Central memory CD8-positive, alpha-beta T cell (primary cell): ENCODE results near the gene UPK3BL1.
"Not testable (repeated sequence)": the region's sequence is repeated elsewhere in the genome, so short reads cannot be mapped to it uniquely, and the experiment has no call there.

Experiments used
- ATAC-seq: fragments of 150-1000 bp; cut with Tn5 transposase; replicated peaks from 2 replicates; pipeline ENCODE4 v1.10.0; 2022; ENCODE audit warnings: mild to moderate bottlenecking, moderate FRiP score, moderate number of reproducible peaks; ENCODE audit not compliant: poor library complexity, severe bottlenecking; ENCODE audit errors: extremely low read depth
- DNase-seq, 2 donors: peaks; one replicate each; pipeline ENCODE4 v3.0.0; 2021; ENCODE audit warnings: low spot score in 2 of 2
- H3K27ac Mint-ChIP-seq: one replicate; pipeline ENCODE4 v1.8.0; 2022; ENCODE audit warnings: low read depth, mild to moderate bottlenecking, moderate library complexity, mixed read lengths
- H3K27me3 Mint-ChIP-seq: one replicate; pipeline ENCODE4 v1.8.0; 2022; ENCODE audit warnings: mixed read lengths
- H3K36me3 Mint-ChIP-seq: one replicate; pipeline ENCODE4 v1.8.0; 2022; ENCODE audit warnings: mild to moderate bottlenecking, moderate library complexity, mixed read lengths; ENCODE audit not compliant: insufficient read depth
- H3K4me1 Mint-ChIP-seq: one replicate; pipeline ENCODE4 v1.8.0; 2022; ENCODE audit warnings: mixed read lengths
- H3K4me3 Mint-ChIP-seq: one replicate; pipeline ENCODE4 v1.8.0; 2022; ENCODE audit warnings: mild to moderate bottlenecking, moderate library complexity, mixed read lengths
- H3K9me3 Mint-ChIP-seq: one replicate; pipeline ENCODE4 v1.8.0; 2022; ENCODE audit warnings: mixed read lengths

The UPK3BL1 gene

DNA sequence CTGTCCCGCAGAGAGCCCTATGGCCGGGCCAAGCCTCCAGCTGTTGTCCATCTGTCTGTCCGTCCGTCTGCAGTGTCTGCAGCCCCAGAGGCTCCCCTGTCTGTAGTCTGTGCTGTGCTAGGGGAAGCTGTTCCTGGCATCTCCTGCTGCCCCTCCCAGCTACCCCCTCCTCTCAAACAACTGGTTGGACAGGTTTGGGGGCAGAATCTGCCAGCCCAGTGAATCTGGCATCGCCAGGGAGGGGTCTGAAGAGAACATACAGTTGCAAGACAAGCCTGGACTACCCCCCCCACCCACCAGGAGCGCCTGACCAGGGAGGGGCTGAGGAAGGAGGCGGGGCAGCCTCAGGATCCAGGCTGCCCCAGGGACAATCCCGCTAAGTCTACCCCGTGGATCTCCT, at the start of gene UPK3BL1:
Gene UPK3BL1 (minus strand): TSS at position 101 of the 400 bp plus-strand sequence. CDS start 50 bp downstream, at position 51.
- H3K36me3 Mint-ChIP-seq, H3K9me3 Mint-ChIP-seq, H3K27me3 Mint-ChIP-seq, DNase-seq, H3K27ac Mint-ChIP-seq, H3K4me1 Mint-ChIP-seq, ATAC-seq, H3K4me3 Mint-ChIP-seq: not testable (repeated sequence)

- not testable (repeated sequence) for ATAC-seq, DNase-seq, H3K27ac Mint-ChIP-seq, H3K4me1 Mint-ChIP-seq, H3K36me3 Mint-ChIP-seq, H3K27me3 Mint-ChIP-seq, H3K9me3 Mint-ChIP-seq
- H3K4me3 Mint-ChIP-seq: peak overlapping the region; percentile 52
Observed at GRCh38 chr7:102690602-102691001, 48.0 kb upstream of the UPK3BL1 start.

- not testable (repeated sequence) for H3K27me3 Mint-ChIP-seq, DNase-seq, H3K4me1 Mint-ChIP-seq, H3K9me3 Mint-ChIP-seq, H3K4me3 Mint-ChIP-seq, H3K36me3 Mint-ChIP-seq, H3K27ac Mint-ChIP-seq
- peak; percentile 80 for ATAC-seq
Observed at GRCh38 chr7:102689436-102690282, 47.1 kb upstream of the UPK3BL1 start.

- not testable (repeated sequence) for H3K4me3 Mint-ChIP-seq, DNase-seq, H3K27me3 Mint-ChIP-seq, H3K4me1 Mint-ChIP-seq, H3K36me3 Mint-ChIP-seq, H3K27ac Mint-ChIP-seq, H3K9me3 Mint-ChIP-seq
- ATAC-seq: peak; percentile 80
Observed at GRCh38 chr7:102688299-102689036, 45.9 kb upstream of the UPK3BL1 start.

GRCh38 chr7:102682560-102682959, 40.0 kb upstream of the UPK3BL1 start:
- H3K27me3 Mint-ChIP-seq, H3K4me3 Mint-ChIP-seq, H3K4me1 Mint-ChIP-seq, H3K27ac Mint-ChIP-seq, H3K36me3 Mint-ChIP-seq, DNase-seq, H3K9me3 Mint-ChIP-seq, ATAC-seq: not testable (repeated sequence)

DNA sequence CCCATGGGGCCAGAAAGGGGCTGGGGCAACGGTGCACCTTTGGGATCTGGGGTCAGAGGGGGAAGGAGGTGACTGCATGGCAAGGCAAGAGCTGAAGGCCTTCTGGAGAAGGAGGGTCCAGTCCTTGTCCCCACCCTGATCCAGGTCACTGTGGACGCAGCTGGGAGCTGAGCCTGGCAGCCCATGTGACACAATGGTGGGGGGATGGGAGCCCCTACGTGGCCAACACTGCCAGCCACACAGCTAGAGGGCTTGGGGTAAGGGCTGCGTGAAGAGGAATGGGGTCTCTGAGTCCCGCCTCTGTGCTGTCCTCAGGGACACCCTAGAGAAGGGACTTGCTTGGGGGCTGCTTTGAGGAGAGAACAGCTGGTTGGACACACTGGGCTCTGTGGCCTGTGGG, 38.2 kb upstream of the UPK3BL1 start:
- not testable (repeated sequence) for H3K36me3 Mint-ChIP-seq, ATAC-seq, H3K4me3 Mint-ChIP-seq, H3K27me3 Mint-ChIP-seq, H3K9me3 Mint-ChIP-seq, H3K4me1 Mint-ChIP-seq, H3K27ac Mint-ChIP-seq, DNase-seq

GRCh38 chr7:102675545-102675944, 33.0 kb upstream of the UPK3BL1 start:
- H3K4me1 Mint-ChIP-seq, H3K4me3 Mint-ChIP-seq, DNase-seq, H3K9me3 Mint-ChIP-seq, H3K36me3 Mint-ChIP-seq, ATAC-seq, H3K27me3 Mint-ChIP-seq, H3K27ac Mint-ChIP-seq: not testable (repeated sequence)

GRCh38 chr7:102673447-102674067, 31.0 kb upstream of the UPK3BL1 start:
- H3K27ac Mint-ChIP-seq, H3K36me3 Mint-ChIP-seq, H3K27me3 Mint-ChIP-seq, H3K4me1 Mint-ChIP-seq, H3K4me3 Mint-ChIP-seq, H3K9me3 Mint-ChIP-seq, DNase-seq, ATAC-seq: not testable (repeated sequence)

DNA sequence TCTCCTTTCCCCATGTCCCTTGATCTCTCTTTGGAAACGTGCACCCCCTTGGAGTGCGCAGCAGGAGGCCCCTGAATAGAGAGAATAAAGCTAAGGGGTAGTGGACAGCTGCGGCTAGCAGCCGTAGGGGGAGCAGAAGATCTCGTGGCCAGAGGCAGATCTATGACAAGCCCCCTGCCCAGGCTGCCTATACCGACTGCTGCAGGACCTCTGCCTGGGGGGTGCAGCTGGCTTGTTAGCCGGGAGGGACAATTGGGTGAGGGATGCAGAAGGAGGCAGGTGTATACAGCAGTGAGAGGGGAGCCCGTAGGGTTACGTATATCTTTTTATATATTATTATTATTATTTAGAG, 29.3 kb upstream of the UPK3BL1 start:
- not testable (repeated sequence) for H3K27ac Mint-ChIP-seq, H3K36me3 Mint-ChIP-seq, H3K9me3 Mint-ChIP-seq, H3K4me1 Mint-ChIP-seq, DNase-seq, H3K27me3 Mint-ChIP-seq, ATAC-seq
- peak overlapping the region; percentile 75 for H3K4me3 Mint-ChIP-seq

DNA sequence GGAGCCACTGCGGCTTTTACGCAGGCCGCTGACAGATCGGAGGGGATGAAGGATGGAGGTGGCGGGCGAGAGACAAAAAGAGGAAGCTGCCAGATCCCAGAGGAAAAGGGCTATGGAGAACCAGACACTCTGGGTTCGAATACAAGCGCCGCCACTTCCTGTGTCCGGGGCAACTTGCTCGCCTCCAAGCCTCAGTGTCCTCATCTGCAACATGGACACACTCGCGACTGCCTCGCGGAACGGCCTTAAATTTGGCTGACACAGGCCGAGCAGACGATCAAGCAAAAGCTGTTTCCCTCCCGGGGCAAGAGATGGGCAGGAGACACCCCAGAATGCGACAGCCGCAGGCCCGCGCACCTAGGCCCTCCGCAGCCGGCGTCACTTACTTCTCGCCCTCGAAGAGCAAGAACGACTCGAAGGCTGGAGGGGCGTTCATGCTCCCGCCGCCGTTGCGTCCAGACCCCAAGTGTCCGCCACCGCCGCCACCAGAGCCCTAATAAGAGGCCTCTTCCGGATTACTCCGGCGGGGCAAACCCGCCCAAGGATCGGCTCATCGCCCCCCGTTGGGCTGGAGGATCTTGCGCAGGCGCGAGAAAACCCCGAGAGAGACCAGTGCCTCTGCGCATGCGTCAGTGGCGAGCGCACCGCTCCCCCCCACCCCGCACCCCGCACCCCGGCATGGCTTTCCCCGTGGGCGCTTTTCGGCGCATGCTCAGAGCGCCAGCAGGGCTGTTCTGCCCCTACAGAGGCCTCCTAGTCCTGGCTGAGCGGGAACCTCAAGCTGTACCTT, 28.8 kb upstream of the UPK3BL1 start, which contains the start of gene POLR2J2:
Gene POLR2J2 (minus strand): TSS at position 498 of the 790 bp plus-strand sequence. CDS start 62 bp downstream, at position 436.
- H3K36me3 Mint-ChIP-seq, H3K27me3 Mint-ChIP-seq, H3K4me1 Mint-ChIP-seq, H3K9me3 Mint-ChIP-seq: not testable (repeated sequence)
- peak; percentile 23 to 88 for DNase-seq
- ATAC-seq: peak; percentile 77
- Mint-ChIP-seq H3K4me3 (peak within 1 kb of the TSS; percentile 75), H3K27ac (peak within 1 kb of the TSS; percentile 81)

- ATAC-seq, H3K36me3 Mint-ChIP-seq, H3K9me3 Mint-ChIP-seq, DNase-seq, H3K27ac Mint-ChIP-seq, H3K4me1 Mint-ChIP-seq, H3K27me3 Mint-ChIP-seq, H3K4me3 Mint-ChIP-seq: not testable (repeated sequence)
Observed at GRCh38 chr7:102667523-102667922, 24.9 kb upstream of the UPK3BL1 start.

DNA sequence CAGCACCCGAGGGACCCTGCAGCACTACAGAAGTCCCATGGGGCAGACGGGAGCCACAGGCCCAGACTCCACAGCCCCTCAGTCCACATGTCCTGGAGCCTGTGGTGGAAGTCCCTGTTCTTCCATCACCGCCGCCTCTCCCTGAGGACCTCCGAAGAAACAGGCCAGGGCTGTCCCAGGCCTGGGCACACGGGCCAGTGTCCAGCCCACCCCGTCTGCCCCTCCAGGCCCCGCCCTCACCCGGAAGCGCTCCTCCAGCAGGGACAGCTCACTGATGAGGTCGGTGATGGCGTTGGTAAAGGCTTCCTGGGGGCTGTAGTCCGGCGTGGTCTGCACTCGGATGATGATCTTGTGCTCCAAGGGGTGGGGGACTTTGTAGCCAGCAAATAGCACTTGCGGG, 24.3 kb upstream of the UPK3BL1 start:
- not testable (repeated sequence) for DNase-seq, ATAC-seq, H3K36me3 Mint-ChIP-seq, H3K4me3 Mint-ChIP-seq, H3K27me3 Mint-ChIP-seq, H3K4me1 Mint-ChIP-seq, H3K27ac Mint-ChIP-seq, H3K9me3 Mint-ChIP-seq
